GM23338 (cell line): Measurements from ENCODE around the gene EEF2. TPM values are rescaled to one million over a fixed set of nuclear protein-coding genes. Genes with fewer than 3 reads are reported as not detected.

Experiments
- ATAC-seq: fragments of 200-7000 bp; cut with Tn5 transposase; 3 replicates; pipeline ENCODE4 v1.9.1; 2020
- DNase-seq: peaks from one replicate; pipeline ENCODE4 v3.0.0-alpha.2; 2015; ENCODE audit warnings: low spot score
- H2AFZ ChIP-seq: fragments of 200-600 bp; sonication (generic); 2 replicates; pipeline ENCODE4 v1.8.0; 2016; ENCODE audit warnings: antibody characterized with exemption, mild to moderate bottlenecking, moderate library complexity
- H3F3A ChIP-seq: fragments of 200-600 bp; sonication (generic); replicated peaks from 2 replicates; pipeline ENCODE4 v1.8.0; 2017; ENCODE audit warnings: antibody characterized with exemption, mixed run types, low read depth
- H3K27ac ChIP-seq: fragments of 200-600 bp; sonication (generic); 2 replicates; pipeline ENCODE4 v1.6.1; 2016; ENCODE audit warnings: low read depth
- H3K27me3 ChIP-seq: fragments of 200-600 bp; sonication (generic); 2 replicates; pipeline ENCODE4 v1.8.0; 2016; ENCODE audit warnings: mild to moderate bottlenecking, mixed run types, moderate library complexity; ENCODE audit not compliant: insufficient read depth
- H3K36me3 ChIP-seq: fragments of 200-600 bp; sonication (generic); 2 replicates; pipeline ENCODE4 v1.8.0; 2016; ENCODE audit warnings: mild to moderate bottlenecking; ENCODE audit not compliant: insufficient read depth
- H3K4me1 ChIP-seq: fragments of 200-600 bp; sonication (generic); 2 replicates; pipeline ENCODE4 v1.8.0; 2016; ENCODE audit warnings: mild to moderate bottlenecking, moderate library complexity; ENCODE audit not compliant: insufficient read depth
- H3K4me2 ChIP-seq: fragments of 200-600 bp; sonication (generic); 2 replicates; pipeline ENCODE4 v1.7.1; 2017; ENCODE audit warnings: mixed run types
- H3K4me3 ChIP-seq: fragments of 200-600 bp; sonication (generic); 2 replicates; pipeline ENCODE4 v1.6.1; 2016; ENCODE audit warnings: mixed run types
- H3K79me2 ChIP-seq: fragments of 200-600 bp; sonication (generic); replicated peaks from 2 replicates; pipeline ENCODE4 v1.8.0; 2017; ENCODE audit warnings: mild to moderate bottlenecking; ENCODE audit not compliant: insufficient read depth
- H3K9me2 ChIP-seq: fragments of 200-600 bp; sonication (generic); 2 replicates; pipeline ENCODE4 v1.8.0; 2017; ENCODE audit not compliant: insufficient read depth
- H4K20me1 ChIP-seq: fragments of 200-600 bp; sonication (generic); replicated peaks from 2 replicates; pipeline ENCODE4 v1.8.0; 2017; ENCODE audit warnings: mild to moderate bottlenecking; ENCODE audit not compliant: insufficient read depth
- H3K27ac Mint-ChIP-seq: 2 replicates; pipeline ENCODE4 v1.8.0; 2020; ENCODE audit warnings: inconsistent platforms, mild to moderate bottlenecking, moderate library complexity, mixed read lengths
- H3K27me3 Mint-ChIP-seq: 3 replicates; pipeline ENCODE4 v1.8.0; 2022; ENCODE audit warnings: low read depth, mild to moderate bottlenecking, moderate library complexity, mixed read lengths, inconsistent platforms; ENCODE audit not compliant: insufficient read depth, poor library complexity
- H3K36me3 Mint-ChIP-seq: 3 replicates; pipeline ENCODE4 v1.8.0; 2021; ENCODE audit warnings: low read depth, mild to moderate bottlenecking, inconsistent platforms, moderate library complexity, mixed read lengths
- H3K4me1 Mint-ChIP-seq: 3 replicates; pipeline ENCODE4 v1.8.0; 2020; ENCODE audit warnings: mild to moderate bottlenecking, inconsistent platforms, mixed read lengths
- H3K4me3 Mint-ChIP-seq: 3 replicates; pipeline ENCODE4 v1.8.0; 2021; ENCODE audit warnings: moderate library complexity, mild to moderate bottlenecking, inconsistent platforms, mixed read lengths
- H3K9me3 Mint-ChIP-seq: 3 replicates; pipeline ENCODE4 v1.8.0; 2020; ENCODE audit warnings: moderate library complexity, mild to moderate bottlenecking, inconsistent platforms, mixed read lengths
- CREB1 ChIP-seq: fragments of 250-450 bp; sonication (Bioruptor Pico); IDR thresholded peaks from 2 replicates; pipeline ENCODE4 v1.5.0; 2020; ENCODE audit warnings: low read depth, mild to moderate bottlenecking, moderate library complexity
- CTCF ChIP-seq, 2 experiments: fragments of 200-600 bp in 1 of 2; sonication (generic) in 1 of 2; conservative IDR thresholded peaks; 2 replicates each; pipeline versions ENCODE4 v1.5.1 to v1.6.1; 2016 to 2017; ENCODE audit warnings: antibody characterized with exemption in 2 of 2, low read depth in 2 of 2, mild to moderate bottlenecking in 2 of 2, moderate library complexity in 1 of 2
- EZH2 ChIP-seq: fragments of 200-600 bp; sonication (generic); IDR thresholded peaks from one replicate; pipeline ENCODE4 v1.8.0; 2017; ENCODE audit warnings: antibody characterized with exemption, mild to moderate bottlenecking, low read depth; ENCODE audit not compliant: unreplicated experiment
- EZH2phosphoT487 ChIP-seq: fragments of 200-600 bp; sonication (generic); IDR thresholded peaks from one replicate; pipeline ENCODE4 v1.8.1; 2018; ENCODE audit warnings: antibody characterized with exemption; ENCODE audit not compliant: unreplicated experiment
- JUNB ChIP-seq: IDR thresholded peaks from one replicate; pipeline ENCODE4 v1.6.1; 2016; ENCODE audit warnings: antibody characterized with exemption; ENCODE audit not compliant: unreplicated experiment
- ZNF114 ChIP-seq: fragments of 250-450 bp; sonication (Bioruptor Pico); IDR thresholded peaks from 2 replicates; pipeline ENCODE4 v1.5.0; 2020; ENCODE audit warnings: mild to moderate bottlenecking, moderate library complexity
- ZNF462 ChIP-seq: fragments of 250-450 bp; sonication (Bioruptor Pico); IDR thresholded peaks from 2 replicates; pipeline ENCODE4 v1.5.0; 2020; ENCODE audit warnings: mild to moderate bottlenecking, moderate library complexity
- polyA plus RNA-seq: library from polyadenylated mRNA; unstranded; fragments of >200 nt; fragmentation: Nextera tagmentation; extraction: Ambion mirVana; gene quantifications from 2 replicates; pipeline ENCODE4 v1.2.1, GENCODE V29; 2016
- total RNA-seq: library from RNA; depleted of rRNA; stranded (reverse); fragments of >200 nt; shearing (Covaris generic); gene quantifications from 2 replicates; pipeline ENCODE4 v1.2.3, GENCODE V29; 2014

Gene EEF2
- total and polyA plus RNA-seq, 2 experiments from 2014 or later, result 772 to 2,987 TPM

- TF ChIP-seq ZNF462 (CRISPR knock-in tag) (no peak), ZNF114 (CRISPR knock-in tag) (no peak), CREB1 (CRISPR knock-in tag) (no peak), CTCF (conservative IDR thresholded peaks at IDR 0.05; ENCODE audit: low read depth in 2 of 2) (no peak), JUNB (no peak), EZH2 (no peak)
Measured at GRCh38 chr19:3995607-3996006, 10.3 kb upstream of the EEF2 start (continued).

- no peak for DNase-seq
- no peaks in the 10 kb centered on the region for H3K36me3 Mint-ChIP-seq
- Histone ChIP-seq H3K27ac (no peak overlapping the region), H3K27me3 (peaks cover 5% of the 10 kb centered on the region; the same call in 1 of the 2 replicates), H3K4me1 (peaks cover 9% of the 10 kb centered on the region), H3K79me2 (no peaks in the 10 kb centered on the region), H3K4me2 (no peak overlapping the region), H3K9me2 (0 out of 2 replicates have a peak, but pooled peaks cover 3% of the 10 kb centered on the region), H3K36me3 (no peaks in the 10 kb centered on the region), H3F3A (peaks cover 3% of the 10 kb centered on the region; the same call in 1 of the 2 replicates), H2AFZ (peak overlapping the region; percentile 3), H3K4me3 (no peak overlapping the region), H4K20me1 (no peaks in the 10 kb centered on the region)
- H3K4me1 Mint-ChIP-seq, result peaks cover 19% of the 10 kb centered on the region
- peaks cover 6% of the 10 kb centered on the region; the same call in 2 of the 3 replicates for H3K9me3 Mint-ChIP-seq
- no peak for ATAC-seq
- peak overlapping the region; percentile 12; the same call in 1 of the 3 replicates for H3K4me3 Mint-ChIP-seq
- H3K27ac Mint-ChIP-seq, result no peak overlapping the region
- peaks cover 19% of the 10 kb centered on the region for H3K27me3 Mint-ChIP-seq
- TF ChIP-seq EZH2phosphoT487 (no peak), JUNB (no peak), ZNF114 (CRISPR knock-in tag) (no peak)
Measured at GRCh38 chr19:3990815-3991117, 5.5 kb upstream of the EEF2 start.
